Activated T-cell treated with anti-CD3 and anti-CD28 coated beads, Interleukin-2, amount 50 U/mL, for 24 hours (primary cell): ENCODE data around the gene ACOT11.
"Not testable (repeated sequence)": the region's sequence is repeated elsewhere in the genome, so short reads cannot be mapped to it uniquely, and the experiment has no call there.

Experiments
- DNase-seq: peaks from one replicate; pipeline ENCODE4 v3.0.0-alpha.2; 2020
- H3K27ac Mint-ChIP-seq: 2 replicates; pipeline ENCODE4 v1.8.0; 2020; ENCODE audit warnings: mild to moderate bottlenecking, mixed read lengths
- H3K27me3 Mint-ChIP-seq: 2 replicates; pipeline ENCODE4 v1.8.0; 2020; ENCODE audit warnings: mixed read lengths
- H3K36me3 Mint-ChIP-seq: 2 replicates; pipeline ENCODE4 v1.8.0; 2020; ENCODE audit warnings: low read depth, mixed read lengths
- H3K4me1 Mint-ChIP-seq: 2 replicates; pipeline ENCODE4 v1.8.0; 2020; ENCODE audit warnings: low read depth, mixed read lengths
- H3K4me3 Mint-ChIP-seq: 2 replicates; pipeline ENCODE4 v1.8.0; 2020; ENCODE audit warnings: mild to moderate bottlenecking, moderate library complexity, mixed read lengths
- H3K9me3 Mint-ChIP-seq: 2 replicates; pipeline ENCODE4 v1.8.0; 2020; ENCODE audit warnings: mixed read lengths

The ACOT11 gene

GRCh38 chr1:54547601-54548388 is at the start of gene ACOT11:
ACOT11 (plus strand) TSS chr1:54548228; CDS start chr1:54548310, 82 bp downstream.
- H3K4me3 Mint-ChIP-seq, result no peak within 1 kb of the TSS
- no peaks in the 10 kb centered on the region for H3K9me3 Mint-ChIP-seq
- no peaks in the 10 kb centered on the region for H3K36me3 Mint-ChIP-seq
- no peaks in the 10 kb centered on the region for H3K27me3 Mint-ChIP-seq
- no peak for DNase-seq
- peaks cover 7% of the 10 kb centered on the region for H3K4me1 Mint-ChIP-seq
- no peak within 1 kb of the TSS for H3K27ac Mint-ChIP-seq

GRCh38 chr1:54498383-54499096 is 49.5 kb upstream of the ACOT11 start:
- peaks cover 51% of the 10 kb centered on the region for H3K27me3 Mint-ChIP-seq
- no peaks in the 10 kb centered on the region for H3K36me3 Mint-ChIP-seq
- peak overlapping the region; percentile 71 for H3K4me3 Mint-ChIP-seq
- H3K27ac Mint-ChIP-seq, result no peak overlapping the region
- peaks cover 10% of the 10 kb centered on the region for H3K4me1 Mint-ChIP-seq
- DNase-seq, result no peak
- H3K9me3 Mint-ChIP-seq, result no peaks in the 10 kb centered on the region

- H3K9me3 Mint-ChIP-seq, result no peaks in the 10 kb centered on the region
- H3K4me3 Mint-ChIP-seq, result peak overlapping the region; percentile 71
- no peaks in the 10 kb centered on the region for H3K36me3 Mint-ChIP-seq
- no peak overlapping the region for H3K27ac Mint-ChIP-seq
- H3K27me3 Mint-ChIP-seq, result peaks cover 49% of the 10 kb centered on the region
- H3K4me1 Mint-ChIP-seq, result peaks cover 10% of the 10 kb centered on the region
- DNase-seq, result no peak
These were observed 49.0 kb upstream of the ACOT11 start for GRCh38 chr1:54499097-54499359.

GRCh38 chr1:54499360-54500106 is 48.5 kb upstream of the ACOT11 start:
- peak; percentile 57 for DNase-seq
- Mint-ChIP-seq H3K27me3 (peaks cover 49% of the 10 kb centered on the region), H3K27ac (no peak overlapping the region), H3K4me3 (peak overlapping the region; percentile 71), H3K9me3 (no peaks in the 10 kb centered on the region), H3K4me1 (peaks cover 10% of the 10 kb centered on the region), H3K36me3 (no peaks in the 10 kb centered on the region)

GRCh38 chr1:54500107-54500431 is 48.0 kb upstream of the ACOT11 start:
- Mint-ChIP-seq H3K36me3 (no peaks in the 10 kb centered on the region), H3K27me3 (peaks cover 49% of the 10 kb centered on the region), H3K4me3 (peak overlapping the region; percentile 42), H3K9me3 (no peaks in the 10 kb centered on the region), H3K4me1 (peaks cover 10% of the 10 kb centered on the region), H3K27ac (no peak overlapping the region)
- no peak for DNase-seq

- no peak overlapping the region for H3K4me3 Mint-ChIP-seq
- H3K4me1 Mint-ChIP-seq, result peaks cover 10% of the 10 kb centered on the region
- no peaks in the 10 kb centered on the region for H3K9me3 Mint-ChIP-seq
- peaks cover 46% of the 10 kb centered on the region for H3K27me3 Mint-ChIP-seq
- H3K27ac Mint-ChIP-seq, result no peak overlapping the region
- DNase-seq, result no peak
- no peaks in the 10 kb centered on the region for H3K36me3 Mint-ChIP-seq
These were observed 46.2 kb upstream of the ACOT11 start for GRCh38 chr1:54501849-54502248.

- H3K27ac Mint-ChIP-seq, result no peak overlapping the region
- no peak overlapping the region for H3K4me3 Mint-ChIP-seq
- H3K27me3 Mint-ChIP-seq, result peaks cover 41% of the 10 kb centered on the region
- H3K36me3 Mint-ChIP-seq, result no peaks in the 10 kb centered on the region
- no peak for DNase-seq
- no peaks in the 10 kb centered on the region for H3K9me3 Mint-ChIP-seq
- H3K4me1 Mint-ChIP-seq, result peaks cover 10% of the 10 kb centered on the region
These were observed 45.7 kb upstream of the ACOT11 start for GRCh38 chr1:54502342-54502741.

- Mint-ChIP-seq H3K27ac (no peak overlapping the region), H3K4me1 (no peaks in the 10 kb centered on the region), H3K36me3 (no peaks in the 10 kb centered on the region), H3K4me3 (no peak overlapping the region), H3K27me3 (peaks cover 13% of the 10 kb centered on the region), H3K9me3 (no peaks in the 10 kb centered on the region)
- DNase-seq, result no peak
These were observed 41.4 kb upstream of the ACOT11 start for GRCh38 chr1:54506594-54506993.

- H3K27ac Mint-ChIP-seq, result no peak overlapping the region
- no peaks in the 10 kb centered on the region for H3K9me3 Mint-ChIP-seq
- no peaks in the 10 kb centered on the region for H3K4me1 Mint-ChIP-seq
- no peak for DNase-seq
- no peak overlapping the region for H3K4me3 Mint-ChIP-seq
- H3K36me3 Mint-ChIP-seq, result no peaks in the 10 kb centered on the region
- peaks cover 7% of the 10 kb centered on the region for H3K27me3 Mint-ChIP-seq
These were observed 40.8 kb upstream of the ACOT11 start for GRCh38 chr1:54507033-54507870.

GRCh38 chr1:54510715-54511270 is 37.2 kb upstream of the ACOT11 start:
- no peak for DNase-seq
- H3K4me3 Mint-ChIP-seq, result no peak overlapping the region

GRCh38 chr1:54513921-54514580 is 34.0 kb upstream of the ACOT11 start:
- not testable (repeated sequence) for H3K36me3 Mint-ChIP-seq, H3K9me3 Mint-ChIP-seq, H3K4me1 Mint-ChIP-seq, H3K27ac Mint-ChIP-seq, H3K4me3 Mint-ChIP-seq, DNase-seq, H3K27me3 Mint-ChIP-seq

More at GRCh38 chr1:54510715-54511270, 37.2 kb upstream of the ACOT11 start:
- H3K9me3 Mint-ChIP-seq, result no peaks in the 10 kb centered on the region
- no peaks in the 10 kb centered on the region for H3K27me3 Mint-ChIP-seq
- H3K36me3 Mint-ChIP-seq, result no peaks in the 10 kb centered on the region
- no peaks in the 10 kb centered on the region for H3K4me1 Mint-ChIP-seq
- no peak overlapping the region for H3K27ac Mint-ChIP-seq

- H3K4me1 Mint-ChIP-seq, result no peaks in the 10 kb centered on the region
- DNase-seq, result no peak
- no peaks in the 10 kb centered on the region for H3K27me3 Mint-ChIP-seq
- no peak overlapping the region for H3K4me3 Mint-ChIP-seq
- H3K36me3 Mint-ChIP-seq, result no peaks in the 10 kb centered on the region
- H3K9me3 Mint-ChIP-seq, result no peaks in the 10 kb centered on the region
- H3K27ac Mint-ChIP-seq, result no peak overlapping the region
These were observed 31.6 kb upstream of the ACOT11 start for GRCh38 chr1:54516249-54516920.

- no peak overlapping the region for H3K27ac Mint-ChIP-seq
These were observed 30.5 kb upstream of the ACOT11 start for GRCh38 chr1:54517496-54517895.

More at GRCh38 chr1:54517496-54517895, 30.5 kb upstream of the ACOT11 start:
- no peaks in the 10 kb centered on the region for H3K36me3 Mint-ChIP-seq
- H3K4me3 Mint-ChIP-seq, result no peak overlapping the region
- no peaks in the 10 kb centered on the region for H3K27me3 Mint-ChIP-seq
- DNase-seq, result no peak
- no peaks in the 10 kb centered on the region for H3K9me3 Mint-ChIP-seq
- no peaks in the 10 kb centered on the region for H3K4me1 Mint-ChIP-seq
